PC-3 (cell line): ENCODE measurements around the gene MLLT3. TPM values are rescaled to one million over a fixed set of nuclear protein-coding genes. Genes with fewer than 3 reads are reported as not detected.

Source experiments
- ATAC-seq: fragments of 200-7000 bp; cut with Tn5 transposase; 2 replicates; pipeline ENCODE4 v1.9.1; 2020; ENCODE audit warnings: mild to moderate bottlenecking, moderate library complexity
- BruUV-seq: library from RNA; stranded (reverse); fragments of 400-500 nt; replicated peaks from 2 replicates; lab custom pipeline; 2021; lab: Mats Ljungman, UMichigan
- CTCF ChIA-PET: fragments of 300-600 bp; sonication (Branson Sonifier 250); formaldehyde crosslinking; loops from one replicate; lab custom pipeline; 2022; ENCODE audit warnings: antibody characterized with exemption; lab: Charles Lee
- POLR2A ChIA-PET: fragments of 300-600 bp; sonication (Branson Sonifier 250); formaldehyde crosslinking; loops from one replicate; lab custom pipeline; 2022; ENCODE audit warnings: antibody characterized with exemption; ENCODE audit not compliant: unreplicated experiment; lab: Charles Lee
- DNase-seq: peaks from one replicate; pipeline ENCODE4 v3.0.0-alpha.2; 2015
- H2AFZ ChIP-seq: fragments of 300-600 bp; sonication (generic); 2 replicates; pipeline ENCODE4 v1.6.0; 2016; ENCODE audit warnings: antibody characterized with exemption, low read length
- H3F3A ChIP-seq: fragments of 300-600 bp; sonication (generic); one replicate; pipeline ENCODE4 v1.6.0; 2017; ENCODE audit warnings: antibody characterized with exemption, low read length, control low read depth, mild to moderate bottlenecking; ENCODE audit not compliant: unreplicated experiment
- H3K27ac ChIP-seq: fragments of 300-600 bp; sonication (generic); 2 replicates; pipeline ENCODE4 v1.5.1; 2016; ENCODE audit warnings: mild to moderate bottlenecking, low read length
- H3K27me3 ChIP-seq: fragments of 300-600 bp; sonication (generic); 2 replicates; pipeline ENCODE4 v1.6.1; 2016; ENCODE audit warnings: low read length, mixed read lengths
- H3K36me3 ChIP-seq: fragments of 300-600 bp; sonication (generic); 2 replicates; pipeline ENCODE4 v1.6.1; 2016; ENCODE audit warnings: low read depth, mixed run types, low read length, mixed read lengths
- H3K4me1 ChIP-seq: fragments of 300-600 bp; sonication (generic); 2 replicates; pipeline ENCODE4 v1.5.1; 2016; ENCODE audit warnings: low read length; ENCODE audit not compliant: insufficient read depth
- H3K4me2 ChIP-seq: fragments of 300-600 bp; sonication (generic); 2 replicates; pipeline ENCODE4 v1.6.0; 2016; ENCODE audit warnings: low read length
- H3K4me3 ChIP-seq: fragments of 300-600 bp; sonication (generic); 2 replicates; pipeline ENCODE4 v1.5.1; 2016; ENCODE audit warnings: mild to moderate bottlenecking, low read length, mixed read lengths
- H3K79me2 ChIP-seq: fragments of 300-600 bp; sonication (generic); 2 replicates; pipeline ENCODE4 v1.6.1; 2017; ENCODE audit warnings: low read length, mixed read lengths
- H3K9ac ChIP-seq: fragments of 300-600 bp; sonication (generic); 2 replicates; pipeline ENCODE4 v1.6.0; 2016; ENCODE audit warnings: mild to moderate bottlenecking, low read length
- H3K9me2 ChIP-seq: fragments of 300-600 bp; sonication (generic); replicated peaks from 2 replicates; pipeline ENCODE4 v1.6.1; 2016; ENCODE audit warnings: mixed run types, low read length, mixed read lengths
- H3K9me3 ChIP-seq: fragments of 300-600 bp; sonication (generic); 2 replicates; pipeline ENCODE4 v1.6.1; 2016; ENCODE audit warnings: low read length, mixed read lengths
- H4K20me1 ChIP-seq: fragments of 300-600 bp; sonication (generic); 2 replicates; pipeline ENCODE4 v1.6.1; 2016; ENCODE audit warnings: low read length, mixed read lengths
- CTCF ChIP-seq: fragments of 300-600 bp; sonication (generic); conservative IDR thresholded peaks from 2 replicates; pipeline ENCODE4 v1.5.1; 2017; ENCODE audit warnings: antibody characterized with exemption, low read depth, mild to moderate bottlenecking, low read length
- EZH2 ChIP-seq: fragments of 300-600 bp; sonication (generic); IDR thresholded peaks from one replicate; pipeline ENCODE4 v1.6.1; 2017; ENCODE audit warnings: antibody characterized with exemption, mild to moderate bottlenecking, low read length; ENCODE audit not compliant: unreplicated experiment
- EZH2phosphoT487 ChIP-seq: fragments of 300-600 bp; sonication (generic); IDR thresholded peaks from 2 replicates; pipeline ENCODE4 v1.6.1; 2018; ENCODE audit warnings: mild to moderate bottlenecking, antibody characterized with exemption, low read length, borderline replicate concordance
- intact Hi-C: fragments of 100-400 bp; cut with micrococcal nuclease; formaldehyde crosslinking; loops from 2 replicates; pipeline ENCODE4 v1.9.0; 2023
- total RNA-seq: library from RNA; depleted of rRNA; stranded (reverse); fragments of >200 nt; gene quantifications from 2 replicates; pipeline ENCODE4 v1.2.3, GENCODE V29; 2014

MLLT3 gene
- total RNA-seq, 1 experiment from 2014 or later = 7.1 TPM

GRCh38 chr9:20494035-20494434, 128.3 kb downstream of the MLLT3 start:
- Histone ChIP-seq H4K20me1 (no peaks in the 10 kb centered on the region), H3K9me2 (no peaks in the 10 kb centered on the region), H3K79me2 (no peaks in the 10 kb centered on the region), H3K27me3 (no peaks in the 10 kb centered on the region), H3F3A (no peaks in the 10 kb centered on the region), H3K4me3 (no peak overlapping the region), H3K4me1 (no peaks in the 10 kb centered on the region), H2AFZ (no peak overlapping the region), H3K4me2 (no peak overlapping the region), H3K27ac (no peak overlapping the region), H3K36me3 (no peaks in the 10 kb centered on the region), H3K9ac (no peak overlapping the region), H3K9me3 (no peaks in the 10 kb centered on the region)
- intact Hi-C loops = no loop called here
- no peak for TF ChIP-seq CTCF
- no peak for TF ChIP-seq EZH2phosphoT487
- no peak for TF ChIP-seq EZH2
- DNase-seq = no peak
- BruUV-seq = no TSS peak
- ChIA-PET CTCF (no interaction called here), POLR2A (no interaction called here)
- no peak for ATAC-seq

GRCh38 chr9:20492772-20493171, 129.5 kb downstream of the MLLT3 start:
- H3K9me2 ChIP-seq = no peaks in the 10 kb centered on the region
- POLR2A ChIA-PET = no interaction called here

GRCh38 chr9:20491612-20492011, 130.7 kb downstream of the MLLT3 start:
- H4K20me1 ChIP-seq = no peaks in the 10 kb centered on the region
- TF ChIP-seq EZH2 = no peak
- no peak for TF ChIP-seq EZH2phosphoT487
- no peak for TF ChIP-seq CTCF
- H2AFZ ChIP-seq = no peak overlapping the region
- no peaks in the 10 kb centered on the region for H3K79me2 ChIP-seq
- no peak overlapping the region for H3K9ac ChIP-seq
- H3K9me3 ChIP-seq = no peaks in the 10 kb centered on the region
- no TSS peak for BruUV-seq
- intact Hi-C loops = no loop called here
- H3K27ac ChIP-seq = no peak overlapping the region
- no peak for ATAC-seq
- no peaks in the 10 kb centered on the region for H3K4me1 ChIP-seq
- no peaks in the 10 kb centered on the region for H3F3A ChIP-seq
- no peak overlapping the region for H3K4me3 ChIP-seq
- no peaks in the 10 kb centered on the region for H3K36me3 ChIP-seq
- CTCF ChIA-PET = no interaction called here
- POLR2A ChIA-PET = no interaction called here
- H3K9me2 ChIP-seq = no peaks in the 10 kb centered on the region
- no peak for DNase-seq
- no peaks in the 10 kb centered on the region for H3K27me3 ChIP-seq
- no peak overlapping the region for H3K4me2 ChIP-seq

More at GRCh38 chr9:20492772-20493171, 129.5 kb downstream of the MLLT3 start:
- no peaks in the 10 kb centered on the region for H3K4me1 ChIP-seq
- intact Hi-C loops = no loop called here
- no peaks in the 10 kb centered on the region for H3K79me2 ChIP-seq
- H3K27ac ChIP-seq = no peak overlapping the region
- no peaks in the 10 kb centered on the region for H4K20me1 ChIP-seq
- no peaks in the 10 kb centered on the region for H3F3A ChIP-seq
- TF ChIP-seq CTCF (no peak), EZH2 (no peak), EZH2phosphoT487 (no peak)
- H3K4me2 ChIP-seq = no peak overlapping the region
- no peak for DNase-seq
- H2AFZ ChIP-seq = no peak overlapping the region
- H3K27me3 ChIP-seq = no peaks in the 10 kb centered on the region
- no TSS peak for BruUV-seq
- H3K9ac ChIP-seq = no peak overlapping the region
- no peaks in the 10 kb centered on the region for H3K9me3 ChIP-seq
- H3K36me3 ChIP-seq = no peaks in the 10 kb centered on the region
- CTCF ChIA-PET = no interaction called here
- ATAC-seq = no peak
- no peak overlapping the region for H3K4me3 ChIP-seq
